HG03108 (cell line): ENCODE results near the gene AAMDC.
"Not testable (repeated sequence)": the region's sequence is repeated elsewhere in the genome, so short reads cannot be mapped to it uniquely, and the experiment has no call there.

Experiments
- ATAC-seq: cut with Tn5 transposase; IDR thresholded peaks from one replicate; pipeline ENCODE4 v1.9.1; 2021; ENCODE audit warnings: moderate library complexity; ENCODE audit not compliant: unreplicated experiment

The AAMDC gene

DNA sequence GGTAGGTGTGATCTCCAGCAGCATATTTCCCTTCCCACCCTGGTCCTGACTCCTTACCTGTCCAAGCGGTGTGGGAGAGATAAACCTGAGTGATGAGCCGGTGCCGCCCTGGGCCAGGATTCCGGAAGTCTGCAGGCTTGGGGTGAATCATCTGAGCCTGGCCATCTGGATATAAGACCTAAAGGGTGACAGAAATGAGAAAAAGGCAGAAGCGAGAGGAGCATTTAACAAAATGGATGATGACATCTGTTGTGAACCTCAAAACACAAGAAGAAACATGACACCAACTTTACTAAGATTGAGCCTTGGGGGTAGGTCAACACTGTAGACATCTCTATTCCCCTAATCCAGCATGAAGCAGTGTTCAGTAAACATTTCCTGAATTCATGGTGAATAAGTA is 62.8 kb downstream of the AAMDC start:
- ATAC-seq, result no peak

DNA sequence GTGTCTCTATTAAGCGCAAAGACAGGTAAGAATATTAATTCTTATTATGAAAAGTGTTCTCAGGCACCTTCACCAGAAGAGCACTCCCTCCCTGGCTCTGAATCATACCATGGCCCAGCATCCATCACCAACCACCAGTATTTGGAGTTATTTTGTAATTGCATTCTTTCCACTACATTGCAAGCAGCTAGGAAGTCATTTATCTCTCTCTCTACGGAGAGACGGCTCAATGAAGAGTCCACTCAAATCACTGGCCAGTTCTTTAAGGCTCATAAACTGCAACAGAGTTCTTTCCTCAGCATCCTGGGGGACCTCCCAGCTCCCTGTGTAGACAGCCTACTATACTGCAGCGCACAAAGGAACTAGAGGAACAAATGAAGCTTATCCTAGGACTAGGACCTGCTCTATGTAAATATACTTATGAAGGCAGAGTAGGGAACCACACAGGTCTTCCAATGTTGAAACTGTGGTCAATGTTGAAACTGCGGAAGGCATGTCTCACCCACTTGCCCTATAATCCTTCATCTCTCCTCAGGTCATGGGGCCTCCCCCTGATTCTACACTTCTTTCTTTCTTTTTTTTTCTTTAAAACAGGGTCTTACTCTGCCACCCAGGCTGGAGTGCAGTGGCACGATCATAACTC is 63.4 kb downstream of the AAMDC start:
- ATAC-seq, result no peak

DNA sequence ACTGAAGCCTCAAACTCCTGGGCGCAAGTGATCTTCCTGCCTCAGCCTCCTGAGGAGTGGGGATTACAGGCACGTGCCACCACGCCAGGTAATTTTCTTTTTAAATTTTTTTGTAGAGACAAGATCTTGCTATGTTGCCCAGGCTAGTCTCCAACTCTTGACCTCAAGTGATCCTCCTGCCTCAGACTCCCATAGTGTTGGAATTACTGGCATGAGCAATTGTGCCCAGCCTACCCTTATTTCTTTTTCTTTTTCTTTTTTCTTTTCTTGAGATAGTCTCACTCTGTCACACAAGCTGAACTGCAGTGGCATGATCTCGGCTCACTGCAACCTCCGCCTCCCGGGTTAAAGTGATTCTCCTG is 63.9 kb downstream of the AAMDC start:
- no peak for ATAC-seq

DNA sequence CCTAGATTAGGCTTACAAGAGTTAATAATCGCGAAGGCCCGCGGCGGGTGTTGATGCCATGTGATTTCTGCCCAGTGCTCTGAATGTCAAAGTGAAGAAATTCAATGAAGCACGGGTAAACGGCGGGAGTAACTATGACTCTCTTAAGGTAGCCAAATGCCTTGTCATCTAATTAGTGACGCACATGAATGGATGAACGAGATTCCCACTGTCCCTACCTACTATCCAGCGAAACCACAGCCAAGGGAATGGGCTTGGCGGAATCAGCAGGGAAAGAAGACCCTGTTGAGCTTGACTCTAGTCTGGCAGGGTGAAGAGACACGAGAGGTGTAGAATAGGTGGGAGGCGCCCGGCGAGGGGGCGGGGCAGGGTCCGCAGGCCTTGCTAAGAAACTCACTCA is 65.5 kb downstream of the AAMDC start:
- ATAC-seq, result no peak

DNA sequence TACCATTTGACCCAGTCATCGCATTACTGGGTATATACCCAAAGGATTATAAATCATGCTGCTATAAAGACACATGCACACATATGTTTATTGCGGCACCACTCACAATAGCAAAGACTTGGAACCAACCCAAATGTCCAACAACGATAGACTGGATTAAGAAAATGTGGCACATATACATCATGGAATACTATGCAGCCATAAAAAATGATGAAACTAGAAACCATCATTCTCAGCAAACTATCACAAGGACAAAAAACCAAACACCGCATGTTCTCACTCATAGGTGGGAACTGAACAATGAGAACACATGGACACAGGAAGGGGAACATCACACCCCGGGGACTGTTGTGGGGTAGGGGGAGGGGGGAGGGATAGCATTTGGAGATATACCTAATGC is 68.1 kb downstream of the AAMDC start:
- ATAC-seq, result not testable (repeated sequence)

DNA sequence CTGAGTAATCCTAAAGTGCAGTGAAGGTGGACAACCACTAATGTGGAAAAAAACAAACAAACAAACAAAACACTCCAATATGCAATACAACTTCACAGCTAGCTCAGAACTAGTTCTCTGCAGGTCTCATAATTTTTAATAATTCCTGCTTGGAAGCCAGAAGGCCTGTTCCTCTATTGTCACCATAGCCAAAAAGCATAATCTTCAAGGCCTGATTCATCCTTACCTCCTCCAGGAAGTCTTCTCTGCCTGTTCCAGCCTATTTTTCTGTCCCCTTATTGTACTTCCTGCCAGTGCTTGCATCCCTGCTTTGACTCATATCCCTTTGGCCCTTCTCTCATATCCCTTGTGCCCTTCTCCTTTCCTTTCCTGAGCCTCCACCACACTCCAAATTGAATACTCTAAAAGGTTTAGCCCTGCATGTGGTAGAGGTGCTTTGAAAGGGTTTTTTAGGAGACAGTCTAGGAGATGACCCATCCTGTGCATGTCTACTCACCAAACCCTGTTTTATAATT is 69.2 kb downstream of the AAMDC start:
- ATAC-seq, result not testable (repeated sequence)

DNA sequence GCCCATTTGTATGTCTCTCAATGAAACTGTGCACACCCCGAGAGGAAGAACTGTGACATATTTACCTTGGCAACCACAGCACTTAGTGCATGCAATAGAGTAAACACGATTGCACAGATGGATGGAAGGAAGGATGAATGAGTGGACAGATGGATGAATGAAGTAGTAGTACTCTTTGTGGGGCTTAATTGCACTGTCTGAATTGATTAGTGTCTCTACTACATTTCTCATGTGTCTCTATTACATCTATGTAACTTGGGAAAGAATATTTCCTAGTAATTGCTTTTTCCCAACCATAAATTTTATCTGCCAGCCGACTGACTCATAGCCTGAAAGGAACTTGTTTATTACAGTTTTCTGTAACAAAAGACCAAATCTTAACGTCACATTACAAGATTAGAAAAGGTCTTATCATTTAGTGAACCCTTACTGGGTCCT is 69.7 kb downstream of the AAMDC start:
- not testable (repeated sequence) for ATAC-seq

DNA sequence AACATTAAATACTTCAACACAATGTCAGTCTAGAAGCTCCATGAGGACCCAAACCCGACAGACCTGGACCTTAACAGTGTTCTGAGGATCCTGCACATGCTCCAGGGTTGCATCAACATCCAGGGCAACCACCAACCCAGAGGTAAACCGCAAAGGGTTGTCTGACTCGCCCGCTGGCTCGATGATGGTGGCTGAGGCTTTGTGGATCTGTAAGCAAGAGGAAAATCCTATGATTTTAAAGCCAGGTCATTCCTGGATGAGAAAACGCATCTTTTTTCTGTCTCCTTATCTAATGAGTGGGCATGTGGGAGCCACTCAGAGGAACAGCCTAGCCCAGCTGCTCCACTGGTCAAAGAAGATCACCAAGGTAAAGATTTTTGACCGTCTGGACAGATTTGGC is 70.3 kb downstream of the AAMDC start:
- not testable (repeated sequence) for ATAC-seq

DNA sequence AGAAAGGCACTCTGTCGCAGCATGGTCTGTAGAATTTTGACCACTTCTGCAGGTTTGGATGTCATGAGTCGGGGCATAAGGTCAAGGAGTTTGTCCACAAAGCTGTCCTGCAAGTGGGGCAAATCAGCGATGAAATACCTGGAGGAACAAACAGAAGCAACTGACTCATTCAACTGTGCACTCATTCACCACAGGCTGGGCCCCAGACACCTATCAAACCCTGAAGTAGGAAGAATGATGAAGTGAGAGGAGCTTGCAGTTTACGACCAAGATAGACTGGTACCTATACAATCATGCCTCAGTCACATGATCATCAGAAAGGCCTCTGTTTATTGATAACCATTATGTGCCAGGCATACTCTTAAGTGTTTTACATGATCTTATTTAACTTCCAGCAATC is 70.8 kb downstream of the AAMDC start:
- ATAC-seq, result not testable (repeated sequence)

DNA sequence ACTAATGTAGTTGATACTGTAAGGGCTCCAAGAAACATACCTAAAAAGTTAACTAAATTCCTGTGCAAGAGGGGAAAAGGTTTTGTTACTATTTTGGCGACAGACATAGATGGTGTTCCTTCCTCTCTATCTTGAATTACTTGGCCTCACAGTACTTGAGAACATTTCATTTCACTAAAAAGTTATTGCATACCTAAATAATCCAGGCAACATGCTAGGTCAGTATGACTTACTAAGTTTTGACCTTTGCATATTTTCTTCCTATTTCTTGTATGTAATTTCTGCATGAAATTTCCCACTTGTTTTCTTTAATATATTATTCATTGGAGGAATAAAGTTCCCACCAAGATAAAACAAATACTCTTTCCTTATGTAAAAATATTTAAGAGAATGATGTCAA is 74.0 kb downstream of the AAMDC start:
- not testable (repeated sequence) for ATAC-seq

DNA sequence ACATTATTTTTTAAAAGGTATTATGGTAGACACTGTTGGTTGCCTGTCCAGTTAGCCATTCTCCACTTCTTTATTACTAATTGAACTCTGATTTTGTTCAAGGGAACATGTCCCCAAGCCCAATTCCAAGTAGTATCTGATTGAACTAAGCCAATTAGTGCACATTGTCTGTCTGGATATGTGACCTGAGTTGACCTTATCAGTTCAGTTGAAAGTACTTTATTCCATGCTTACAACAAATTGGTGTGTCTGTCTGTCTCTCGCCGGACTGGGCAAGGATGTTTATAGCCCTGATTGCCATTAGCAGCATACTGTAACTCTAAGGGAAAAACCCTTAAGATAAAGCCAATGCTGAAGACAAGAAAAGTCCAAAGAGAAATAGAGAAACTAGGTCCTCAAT is 87.9 kb downstream of the AAMDC start:
- ATAC-seq, result no peak

DNA sequence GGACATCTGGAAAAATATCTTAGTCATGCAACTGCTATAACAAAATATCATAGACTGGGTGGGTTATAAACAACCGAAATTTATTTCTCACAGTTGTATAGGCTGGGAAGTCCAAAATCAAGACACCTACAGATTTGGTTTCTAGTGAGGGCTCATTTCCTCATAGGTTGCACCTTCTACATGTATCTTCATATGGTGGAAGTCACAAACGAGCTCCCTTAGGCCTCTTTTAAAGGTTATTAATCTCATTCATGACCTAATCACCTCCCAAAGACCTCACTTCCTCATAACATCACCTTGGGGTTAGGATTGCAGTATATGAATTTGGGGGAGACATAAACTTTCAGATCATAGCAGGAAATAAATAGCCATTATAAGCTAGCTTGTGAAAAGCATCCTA is 88.3 kb downstream of the AAMDC start:
- ATAC-seq, result no peak

DNA sequence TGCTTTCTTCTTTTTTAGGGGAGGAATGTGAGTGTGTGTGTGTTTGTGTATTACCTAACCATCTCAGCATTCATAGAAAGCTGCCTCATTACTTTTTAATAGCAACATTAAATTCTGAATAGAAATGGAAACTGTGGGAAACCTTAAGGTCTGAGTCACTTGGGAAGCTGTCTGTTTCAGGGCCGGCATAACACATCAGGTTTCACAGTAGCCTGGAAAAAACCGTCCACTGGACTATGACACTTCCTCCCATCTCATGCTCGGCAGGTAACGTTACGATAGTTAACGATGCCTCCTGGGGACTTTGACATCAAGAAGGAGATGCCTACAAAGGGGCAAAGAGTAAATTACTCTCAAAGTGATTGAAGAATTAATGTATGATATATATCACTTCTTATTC is 89.9 kb downstream of the AAMDC start:
- not testable (repeated sequence) for ATAC-seq

DNA sequence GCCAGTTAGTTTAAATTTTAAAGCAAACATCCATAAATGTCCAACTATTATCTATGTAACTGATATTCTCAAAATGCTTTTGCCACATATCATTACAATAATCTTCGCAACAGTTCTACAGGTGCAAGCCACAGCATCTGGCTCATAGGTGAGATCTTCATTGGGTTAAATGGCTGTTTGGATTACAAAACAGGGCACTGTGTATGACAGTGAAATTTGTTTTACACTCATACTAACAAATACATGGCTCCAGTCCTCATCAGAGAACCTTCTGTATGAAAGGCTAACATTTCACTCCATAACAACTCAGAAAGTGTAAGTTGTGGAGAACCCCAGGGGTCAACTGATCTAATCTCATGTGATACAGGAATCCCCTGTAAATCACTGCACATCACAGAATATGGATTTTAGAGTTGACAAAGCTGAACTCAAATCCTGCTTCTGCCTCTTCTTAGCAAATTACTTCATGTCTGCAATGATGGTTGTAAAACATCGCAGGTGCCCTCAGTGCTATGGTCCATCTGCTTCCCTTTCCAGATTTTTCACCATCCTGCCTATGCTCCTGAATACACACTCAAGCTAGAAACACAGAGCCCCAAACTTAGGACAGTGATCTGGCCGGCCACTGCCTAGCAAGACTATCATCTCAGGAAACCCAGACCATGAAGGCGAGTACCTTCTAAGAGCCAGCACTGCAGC is 92.8 kb downstream of the AAMDC start:
- not testable (repeated sequence) for ATAC-seq

DNA sequence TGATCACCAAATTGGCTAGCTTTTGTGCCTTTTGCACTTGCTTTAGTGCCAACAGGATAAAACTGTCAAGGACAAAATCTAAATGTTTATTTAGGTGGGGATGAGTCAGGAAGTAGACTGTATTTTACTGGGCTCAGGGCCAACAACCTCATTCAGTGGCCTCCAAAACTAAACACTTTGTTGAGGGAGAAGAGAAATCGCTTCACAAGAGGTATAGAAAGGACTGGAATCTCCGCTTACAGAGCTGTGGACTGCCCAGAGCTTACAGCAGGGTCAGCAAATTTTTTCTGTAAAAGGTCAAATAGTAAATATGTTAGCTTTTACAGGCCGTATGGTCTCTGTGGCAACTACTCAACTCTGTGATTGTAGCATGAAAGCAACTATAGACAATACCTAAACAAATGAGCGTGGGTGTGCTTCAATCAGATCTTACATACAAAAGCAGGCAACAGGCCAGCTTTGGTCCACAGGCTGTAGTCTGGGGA is 93.4 kb downstream of the AAMDC start:
- ATAC-seq, result not testable (repeated sequence)

DNA sequence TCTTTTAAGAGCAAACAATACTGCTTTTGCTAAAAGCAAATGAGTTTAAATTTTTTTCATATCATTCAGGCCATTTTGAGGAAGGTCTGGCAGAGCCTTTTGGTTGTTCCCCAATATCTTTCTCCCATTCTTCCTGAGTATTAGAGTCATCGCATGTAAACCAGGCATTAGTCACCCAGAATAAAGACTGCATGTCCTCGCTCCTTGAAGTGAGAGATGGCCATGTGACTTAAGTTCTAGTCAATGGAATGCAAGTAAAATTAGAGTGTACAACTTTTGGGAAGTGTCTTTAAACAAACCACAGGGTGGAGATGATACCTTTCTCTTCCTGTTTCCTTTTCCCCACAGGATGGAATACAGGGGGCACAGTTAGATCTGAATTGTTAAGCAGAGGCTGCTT is 96.8 kb downstream of the AAMDC start:
- not testable (repeated sequence) for ATAC-seq
